Transverse colon (tissue), 4 donors: Measurements from ENCODE around the gene ICAM3. TPM values are rescaled to one million over a fixed set of nuclear protein-coding genes. Genes with fewer than 3 reads are reported as not detected.

ENCODE experiments used
- DNase-seq: peaks from one replicate; pipeline ENCODE4 v3.0.0-alpha.2; 2019
- H3K27ac ChIP-seq, 4 donors: fragments of 200-600 bp; sonication (generic); 2 replicates each; pipeline ENCODE4 v1.5.1; 2016 to 2018; ENCODE audit warnings: inconsistent platforms in 4 of 4
- H3K27me3 ChIP-seq: fragments of 200-600 bp; sonication (generic); 2 replicates; pipeline ENCODE4 v1.5.1; 2017; ENCODE audit warnings: inconsistent platforms
- H3K36me3 ChIP-seq, 4 donors: fragments of 200-600 bp; sonication (generic); 2 replicates each; pipeline ENCODE4 v1.5.1; 2017 to 2019; ENCODE audit warnings: inconsistent platforms in 4 of 4
- H3K4me1 ChIP-seq, 4 donors: fragments of 200-600 bp; sonication (generic); 2 replicates each; pipeline ENCODE4 v1.5.1; 2017 to 2020; ENCODE audit warnings: inconsistent platforms in 4 of 4
- H3K4me3 ChIP-seq, 4 donors: fragments of 200-600 bp; sonication (generic); 1 replicate in 1 of 4; 2 replicates in 3 of 4; pipeline versions ENCODE4 v1.5.1 to v1.6.1; 2017 to 2019; ENCODE audit warnings: inconsistent platforms in 4 of 4
- H3K9me3 ChIP-seq, 2 donors: fragments of 200-600 bp; sonication (generic); 2 replicates each; pipeline ENCODE4 v1.5.1; 2017 to 2019; ENCODE audit warnings: inconsistent platforms in 2 of 2
- CTCF ChIP-seq, 5 experiments: fragments of 200-600 bp in 3 of 5; fragments of 450-650 bp in 2 of 5; sonication (generic) in 3 of 5; IDR thresholded peaks; 1 replicate in 2 of 5; 2 replicates in 3 of 5; pipeline ENCODE4 v1.5.1; 2016 to 2017; ENCODE audit warnings: antibody characterized with exemption in 5 of 5, inconsistent platforms in 3 of 5, mild to moderate bottlenecking in 2 of 5, moderate library complexity in 1 of 5
- EP300 ChIP-seq: sonication (generic); formaldehyde crosslinking; IDR thresholded peaks from one replicate; pipeline ENCODE4 v1.6.1; 2017; ENCODE audit warnings: antibody characterized with exemption, low read depth
- POLR2A ChIP-seq: fragments of 450-650 bp; IDR thresholded peaks from one replicate; pipeline ENCODE4 v1.6.1; 2016; ENCODE audit warnings: antibody characterized with exemption, mild to moderate bottlenecking, moderate library complexity
- POLR2AphosphoS5 ChIP-seq, 3 donors: sonication (generic); formaldehyde crosslinking; IDR thresholded peaks; one replicate each; pipeline ENCODE4 v1.6.1; 2016; ENCODE audit warnings: antibody characterized with exemption in 3 of 3
- WGBS, 2 donors: methylation state at CpG; one replicate each; pipeline ENCODE4 v1.1.5; 2018; ENCODE audit warnings: low coverage in 1 of 2; 5-methylcytosine and 5-hydroxymethylcytosine counted together
- in situ Hi-C, 4 donors: fragments of 200-750 bp; cut with MboI; loops; one replicate each; pipeline versions ENCODE4 v1.15.0 to v1.15.1; 2017; ENCODE audit warnings: low sequenced_read_pairs in 3 of 4, low pct_ligation_motif_present in 1 of 4, low pct_unique_long_range_greater_than_20kb in 1 of 4
- intact Hi-C: fragments of 100-400 bp; cut with DNase I; formaldehyde crosslinking; loops from one replicate; pipeline ENCODE4 v1.15.1; 2023; ENCODE audit warnings: low total_unique reads
- small RNA-seq, 4 donors: library from RNA; depleted of rRNA; stranded (forward); fragments of <200 nt; gene quantifications; one replicate each; pipeline ENCODE3, GENCODE V24; 2016
- total RNA-seq, 4 donors: library from RNA; depleted of rRNA; stranded (reverse); fragments of >200 nt; gene quantifications; one replicate each; pipeline ENCODE4 v1.1.0, GENCODE V29; 2016

The ICAM3 gene
- total RNA-seq, 4 donors from 2014 or later: 2.6 to 17.5 (median 8.6) TPM

- Histone ChIP-seq H3K4me3 (no peak overlapping the region), H3K9me3 (no peaks in the 10 kb centered on the region), H3K36me3 (no peaks in the 10 kb centered on the region), H3K4me1 (peaks cover 18 to 34% (median 31%) of the 10 kb centered on the region in 4 donors), H3K27ac (no peak overlapping the region), H3K27me3 (peaks cover 39% of the 10 kb centered on the region)
- DNase-seq: no peak
- 83 to 85% methylated on average over 1 to 4 of the region's 4 CpGs for WGBS, 2 donors
- intact Hi-C loops (loop anchor here (5.0 kb wide), 1 partner anchor 647 kb away; no protein-coding TSS in a partner anchor), in situ Hi-C loops (no loop called here)
- no peak for TF ChIP-seq POLR2A
These were observed 54.0 kb downstream of the ICAM3 start for GRCh38 chr19:10285393-10285792.

- TF ChIP-seq EP300: no peak
These were observed 54.5 kb downstream of the ICAM3 start for GRCh38 chr19:10284960-10285278.

GRCh38 chr19:10284065-10284959 lies 55.1 kb downstream of the ICAM3 start:
- TF ChIP-seq CTCF (IDR thresholded peaks at IDR 0.05) (no peak), POLR2AphosphoS5 (IDR thresholded peaks at IDR 0.05) (no peak), EP300 (no peak), POLR2A (no peak)
- H3K9me3 ChIP-seq: no peaks in the 10 kb centered on the region
- H3K36me3 ChIP-seq: no peaks in the 10 kb centered on the region
- peaks cover 8 to 25% (median 21%) of the 10 kb centered on the region in 4 donors for H3K4me1 ChIP-seq
- 91% methylated on average over 33 of the region's 34 CpGs; no CpG with 5 or more reads in 1 of the 2 donors for WGBS, 2 donors
- intact Hi-C loops: no loop called here
- no peak overlapping the region for H3K4me3 ChIP-seq
- H3K27me3 ChIP-seq: peaks cover 28% of the 10 kb centered on the region
- DNase-seq: no peak
- in situ Hi-C loops: no loop called here
- no peak overlapping the region for H3K27ac ChIP-seq

More at GRCh38 chr19:10284960-10285278, 54.5 kb downstream of the ICAM3 start:
- DNase-seq: no peak
- Histone ChIP-seq H3K27me3 (peaks cover 34% of the 10 kb centered on the region), H3K4me1 (peaks cover 13 to 31% (median 27%) of the 10 kb centered on the region in 4 donors), H3K4me3 (no peak overlapping the region), H3K36me3 (no peaks in the 10 kb centered on the region), H3K27ac (no peak overlapping the region), H3K9me3 (no peaks in the 10 kb centered on the region)
- intact Hi-C loops: loop anchor here (5.0 kb wide), 1 partner anchor 647 kb away; no protein-coding TSS in a partner anchor
- in situ Hi-C loops: no loop called here
- WGBS, 2 donors: 95% methylated on average over 13 of the region's 13 CpGs; no CpG with 5 or more reads in 1 of the 2 donors

Small RNA genes lying within 50 kb of the gene (small RNA-seq; reads per million reads assigned to genes)
- gene AC011511.1 (0 reads per million in 4 donors), gene AC011511.4 (0 reads per million in 4 donors)

Other genes starting within 250 kb of the ICAM3 start
- 1 to 10 TPM in 1 of 4 donors, under 1 TPM in 2, not detected in 1; 0.32 to 4.5 (median 0.55) TPM for gene ANGPTL6, start 236.9 kb downstream of the ICAM3 start, total RNA-seq
- gene PPAN, start 233.3 kb downstream of the ICAM3 start, total RNA-seq: 10 to 100 TPM; 10.1 to 31.8 (median 21.5) TPM
- gene P2RY11, start 227.9 kb downstream of the ICAM3 start, total RNA-seq: 10 to 100 TPM in 1 of 4 donors, 1 to 10 TPM in 2, under 1 TPM in 1; 0.80 to 13.8 (median 6.9) TPM
- gene EIF3G, start 219.7 kb downstream of the ICAM3 start, total RNA-seq: 100 to 1,000 TPM; 169 to 293 (median 198) TPM
- 100 to 1,000 TPM in 1 of 4 donors, 10 to 100 TPM in 3; 23.3 to 122 (median 42.0) TPM for gene DNMT1, start 144.7 kb downstream of the ICAM3 start, total RNA-seq
- 1 to 10 TPM in 3 of 4 donors, under 1 TPM in 1; 0.80 to 7.1 (median 3.5) TPM for gene S1PR2, start 108.3 kb downstream of the ICAM3 start, total RNA-seq
- 10 to 100 TPM; 44.1 to 89.6 (median 62.5) TPM for gene MRPL4, start 87.4 kb downstream of the ICAM3 start, total RNA-seq
- 10 to 100 TPM in 1 of 4 donors, 1 to 10 TPM in 3; 6.4 to 26.6 (median 7.7) TPM for gene ICAM1, start 68.5 kb downstream of the ICAM3 start, total RNA-seq
- gene ICAM4, start 52.7 kb downstream of the ICAM3 start, total RNA-seq: under 1 TPM in 2 of 4 donors, not detected in 2; 0.48 to 0.55 TPM
- gene ICAM5, start 49.7 kb downstream of the ICAM3 start, total RNA-seq: under 1 TPM in 2 of 4 donors, not detected in 2; 0.27 to 0.48 TPM
- 1 to 10 TPM; 1.9 to 8.2 (median 3.8) TPM for gene ZGLP1, start 29.8 kb downstream of the ICAM3 start, total RNA-seq
- 10 to 100 TPM in 1 of 4 donors, 1 to 10 TPM in 2, not detected in 1; 6.1 to 28.9 (median 8.4) TPM for gene FDX2, start 23.6 kb downstream of the ICAM3 start, total RNA-seq
- gene RAVER1, start 6.1 kb downstream of the ICAM3 start, total RNA-seq: 10 to 100 TPM; 35.0 to 39.6 (median 38.6) TPM
- 100 to 1,000 TPM; 111 to 463 (median 201) TPM for gene TYK2, start 40.9 kb upstream of the ICAM3 start, total RNA-seq
- 100 to 1,000 TPM; 125 to 168 (median 162) TPM for gene CDC37, start 63.9 kb upstream of the ICAM3 start, total RNA-seq
- gene PDE4A, start 80.9 kb upstream of the ICAM3 start, total RNA-seq: 10 to 100 TPM in 3 of 4 donors, 1 to 10 TPM in 1; 9.0 to 15.9 (median 13.1) TPM
- gene KEAP1, start 163.7 kb upstream of the ICAM3 start, total RNA-seq: 100 to 1,000 TPM in 1 of 4 donors, 10 to 100 TPM in 3; 54.8 to 348 (median 79.1) TPM
- not detected for gene S1PR5, start 177.8 kb upstream of the ICAM3 start, total RNA-seq
- 100 to 1,000 TPM in 2 of 4 donors, 10 to 100 TPM in 2; 79.9 to 164 (median 100) TPM for gene ATG4D, start 204.3 kb upstream of the ICAM3 start, total RNA-seq
- 10 to 100 TPM; 12.7 to 53.1 (median 27.9) TPM for gene KRI1, start 226.4 kb upstream of the ICAM3 start, total RNA-seq
- gene CDKN2D, start 229.4 kb upstream of the ICAM3 start, total RNA-seq: 10 to 100 TPM in 1 of 4 donors, 1 to 10 TPM in 3; 4.9 to 11.4 (median 7.1) TPM
- gene AP1M2, start 247.7 kb upstream of the ICAM3 start, total RNA-seq: 100 to 1,000 TPM in 1 of 4 donors, 10 to 100 TPM in 3; 22.8 to 111 (median 63.1) TPM